SK-N-SH (cell line): ENCODE data around the gene NUDT7. TPM values are rescaled to one million over a fixed set of nuclear protein-coding genes. Genes with fewer than 3 reads are reported as not detected.

Source experiments
- CTCF ChIA-PET: fragments of 300-600, 350-600 bp; formaldehyde crosslinking; extraction: SDS; loops from one replicate; lab custom pipeline; 2021; lab: Yijun Ruan, JAX
- POLR2A ChIA-PET: fragments of 350-600 bp; sonication (Branson Sonifier 250); formaldehyde crosslinking; extraction: SDS; loops from one replicate; lab custom pipeline; 2020; ENCODE audit warnings: antibody characterized with exemption, inconsistent platforms; lab: Yijun Ruan, JAX
- DNase-seq: peaks from one replicate; pipeline ENCODE4 v3.0.0; 2012
- H2AFZ ChIP-seq: fragments of 200-600 bp; sonication (generic); 2 replicates; pipeline ENCODE4 v1.8.1; 2016; ENCODE audit warnings: antibody characterized with exemption, mild to moderate bottlenecking, low read depth
- H3F3A ChIP-seq: fragments of 200-600 bp; sonication (generic); replicated peaks from 2 replicates; pipeline ENCODE3; 2016; ENCODE audit warnings: antibody characterized with exemption, mild to moderate bottlenecking; ENCODE audit not compliant: insufficient read depth
- H3K27ac ChIP-seq, 2 experiments: fragments of 200-500 bp in 1 of 2; fragments of 200-600 bp in 1 of 2; sonication (Bioruptor generic) in 1 of 2; sonication (generic), shearing (Covaris generic) in 1 of 2; 2 replicates each; pipeline versions ENCODE4 v1.5.1 to v1.6.1; 2014 to 2016; ENCODE audit warnings: low read depth in 2 of 2, inconsistent platforms in 1 of 2, low read length in 1 of 2, mild to moderate bottlenecking in 1 of 2, mixed read lengths in 1 of 2
- H3K27me3 ChIP-seq: fragments of 200-600 bp; sonication (generic), shearing (Covaris generic); 2 replicates; pipeline ENCODE4 v1.6.1; 2016; ENCODE audit warnings: mixed run types; ENCODE audit not compliant: insufficient read depth
- H3K36me3 ChIP-seq, 2 experiments: fragments of 200-500 bp in 1 of 2; fragments of 200-600 bp in 1 of 2; sonication (Bioruptor generic) in 1 of 2; sonication (generic) in 1 of 2; replicated peaks in 1 of 2; 2 replicates each; pipeline versions ENCODE3 to v1.5.1; 2014 to 2016; ENCODE audit warnings: low read length in 1 of 2, mild to moderate bottlenecking in 1 of 2; ENCODE audit not compliant: insufficient read depth in 2 of 2, control insufficient read depth in 1 of 2
- H3K4me1 ChIP-seq, 2 experiments: fragments of 200-500 bp in 1 of 2; fragments of 200-600 bp in 1 of 2; sonication (Bioruptor generic) in 1 of 2; sonication (generic), shearing (Covaris generic) in 1 of 2; 2 replicates each; pipeline versions ENCODE4 v1.5.1 to v1.6.1; 2014 to 2016; ENCODE audit warnings: low read depth in 1 of 2, low read length in 1 of 2, mixed run types in 1 of 2; ENCODE audit not compliant: insufficient read depth in 2 of 2, control insufficient read depth in 1 of 2
- H3K4me2 ChIP-seq: fragments of 200-600 bp; sonication (generic), shearing (Covaris generic); 2 replicates; pipeline ENCODE4 v1.6.1; 2017; ENCODE audit warnings: mixed run types
- H3K4me3 ChIP-seq, 2 experiments: fragments of 200-500 bp in 1 of 2; fragments of 200-600 bp in 1 of 2; sonication (Bioruptor generic) in 1 of 2; sonication (generic), shearing (Covaris generic) in 1 of 2; 2 replicates each; pipeline versions ENCODE4 v1.5.1 to v1.8.1; 2014 to 2016; ENCODE audit warnings: low read depth in 2 of 2, inconsistent platforms in 1 of 2, low read length in 1 of 2, mild to moderate bottlenecking in 1 of 2, mixed read lengths in 1 of 2, moderate library complexity in 1 of 2
- H3K79me2 ChIP-seq: fragments of 200-600 bp; sonication (generic); 2 replicates; pipeline ENCODE4 v1.8.1; 2017; ENCODE audit warnings: mild to moderate bottlenecking; ENCODE audit not compliant: insufficient read depth
- H3K9ac ChIP-seq: fragments of 200-600 bp; sonication (generic); 2 replicates; pipeline ENCODE4 v1.6.1; 2017; ENCODE audit warnings: mixed run types
- H3K9me2 ChIP-seq: fragments of 200-600 bp; sonication (generic); 2 replicates; pipeline ENCODE4 v1.6.1; 2017; ENCODE audit warnings: mixed run types
- H3K9me3 ChIP-seq: fragments of 200-600 bp; sonication (generic); 2 replicates; pipeline ENCODE4 v1.6.1; 2017; ENCODE audit warnings: mixed run types, mild to moderate bottlenecking, moderate library complexity
- H4K20me1 ChIP-seq: fragments of 200-600 bp; sonication (generic); 2 replicates; pipeline ENCODE4 v1.6.1; 2017; ENCODE audit warnings: mild to moderate bottlenecking, mixed run types; ENCODE audit not compliant: insufficient read depth
- EZH2phosphoT487 ChIP-seq: fragments of 200-600 bp; sonication (generic); IDR thresholded peaks from 2 replicates; pipeline ENCODE4 v1.6.1; 2017; ENCODE audit warnings: low read depth, mixed run types, mild to moderate bottlenecking, antibody characterized with exemption, moderate library complexity, borderline replicate concordance
- FOSL2 ChIP-seq: IDR thresholded peaks from 2 replicates; pipeline ENCODE4 v1.4.0; 2012; ENCODE audit warnings: low read depth, mild to moderate bottlenecking, moderate library complexity, borderline replicate concordance
- GABPA ChIP-seq: IDR thresholded peaks from 2 replicates; pipeline ENCODE4 v1.4.0; 2012; ENCODE audit warnings: low read depth, mild to moderate bottlenecking
- GATA2 ChIP-seq: sonication (generic); formaldehyde crosslinking; IDR thresholded peaks from 2 replicates; pipeline ENCODE4 v1.5.0; 2020; ENCODE audit warnings: mild to moderate bottlenecking, missing genetic modification reagents
- IRF3 ChIP-seq: fragments of 150-350 bp; IDR thresholded peaks from 2 replicates; pipeline ENCODE4 v1.6.1; 2016; ENCODE audit warnings: mild to moderate bottlenecking, low read depth, low read length
- MAX ChIP-seq: IDR thresholded peaks from 2 replicates; pipeline ENCODE4 v1.4.0; 2012; ENCODE audit warnings: low read depth
- MEF2A ChIP-seq: IDR thresholded peaks from 2 replicates; pipeline ENCODE4 v1.4.0; 2012; ENCODE audit warnings: low read depth, borderline replicate concordance
- NFIC ChIP-seq: IDR thresholded peaks from 2 replicates; pipeline ENCODE4 v1.4.0; 2012; ENCODE audit warnings: borderline replicate concordance
- PBX3 ChIP-seq: IDR thresholded peaks from 2 replicates; pipeline ENCODE4; 2012
- POLR2AphosphoS5 ChIP-seq: IDR thresholded peaks from 2 replicates; pipeline ENCODE4 v1.6.1; 2012; ENCODE audit warnings: low read depth, low read length
- RCOR1 ChIP-seq: fragments of 150-350 bp; IDR thresholded peaks from 2 replicates; pipeline ENCODE4 v1.6.1; 2017; ENCODE audit warnings: antibody characterized with exemption, low read length
- RXRA ChIP-seq: IDR thresholded peaks from 2 replicates; pipeline ENCODE4 v1.4.0; 2012; ENCODE audit warnings: low read depth, mild to moderate bottlenecking, borderline replicate concordance
- TAF1 ChIP-seq: IDR thresholded peaks from 2 replicates; pipeline ENCODE4 v1.6.1; 2012; ENCODE audit warnings: low read depth, mild to moderate bottlenecking, low read length, moderate library complexity, borderline replicate concordance
- TCF12 ChIP-seq: IDR thresholded peaks from 2 replicates; pipeline ENCODE4 v1.4.0; 2012
- USF1 ChIP-seq: IDR thresholded peaks from 2 replicates; pipeline ENCODE4 v1.4.0; 2012; ENCODE audit warnings: low read depth, borderline replicate concordance
- ZBTB33 ChIP-seq: IDR thresholded peaks from 2 replicates; pipeline ENCODE4 v1.4.0; 2012; ENCODE audit warnings: low read depth, borderline replicate concordance
- WGBS: methylation state at CpG from one replicate; pipeline ENCODE4 v1.1.6; 2017; ENCODE audit warnings: low lambda C conversion rate; 5-methylcytosine and 5-hydroxymethylcytosine counted together
- polyA plus RNA-seq, 3 experiments: library from polyadenylated mRNA; depleted of rRNA; stranded (reverse); fragments of >200 nt; gene quantifications; 2 replicates each; pipeline ENCODE4 v1.2.3, GENCODE V29; 2012

Gene NUDT7
- polyA plus RNA-seq, 1 of the 3 experiments (the other 2 are of a cell fraction) = 11.4 TPM

- H4K20me1 ChIP-seq = no peaks in the 10 kb centered on the region
- TF ChIP-seq TAF1 (no peak), ZBTB33 (no peak), GABPA (no peak), TCF12 (peak; percentile 70), MEF2A (no peak), RCOR1 (no peak), USF1 (no peak), PBX3 (peak; percentile 62; the same call in 1 of the 2 replicates), FOSL2 (0 out of 2 replicates have a peak, but pooled peaks have one; percentile 17), NFIC (no peak), MAX (no peak), POLR2AphosphoS5 (no peak), GATA2 (CRISPR knock-in tag) (no peak), IRF3 (no peak), EZH2phosphoT487 (no peak), RXRA (no peak)
- no peaks in the 10 kb centered on the region for H3K9me2 ChIP-seq
- POLR2A ChIA-PET = no interaction called here
- no peak for DNase-seq
- no peaks in the 10 kb centered on the region for H3K9me3 ChIP-seq
- no peak overlapping the region; a peak in 1 of 4 replicates for H3K27ac ChIP-seq
- no peaks in the 10 kb centered on the region for H3K79me2 ChIP-seq
- no peaks in the 10 kb centered on the region for H3K36me3 ChIP-seq
- H3K4me1 ChIP-seq = peaks cover 0 to 10% of the 10 kb centered on the region in 2 experiments; a peak in 1 of 4 replicates
- no peaks in the 10 kb centered on the region for H3F3A ChIP-seq
- WGBS = 56% methylated on average over 3 of the region's 3 CpGs
- H3K27me3 ChIP-seq = no peaks in the 10 kb centered on the region
- H3K4me2 ChIP-seq = no peak overlapping the region
- no peak overlapping the region for H3K4me3 ChIP-seq
- H3K9ac ChIP-seq = no peak overlapping the region
- CTCF ChIA-PET = no interaction called here
- no peak overlapping the region for H2AFZ ChIP-seq
These were observed 37.5 kb downstream of the NUDT7 start for GRCh38 chr16:77759821-77760220.
